Neuronal stem cell (in vitro differentiated cells): ENCODE results near the gene SLC36A4.

Source experiments
- DNase-seq: peaks from one replicate; pipeline ENCODE4 v3.0.0-alpha.2; 2013; ENCODE audit warnings: low spot score
- H2AFZ ChIP-seq: one replicate; pipeline ENCODE4 v1.6.1; 2013; ENCODE audit warnings: mild to moderate bottlenecking, low read length, inconsistent platforms
- H2AK5ac ChIP-seq: 2 replicates; pipeline ENCODE4 v1.6.1; 2013; ENCODE audit warnings: low read depth, mild to moderate bottlenecking, inconsistent platforms, low read length, moderate library complexity, mixed read lengths
- H2BK120ac ChIP-seq: 2 replicates; pipeline ENCODE4 v1.6.1; 2013; ENCODE audit warnings: low read depth, mild to moderate bottlenecking, inconsistent platforms, low read length, moderate library complexity, mixed read lengths
- H2BK12ac ChIP-seq: one replicate; pipeline ENCODE4 v1.6.1; 2013; ENCODE audit warnings: low read length, inconsistent platforms
- H2BK15ac ChIP-seq: 2 replicates; pipeline ENCODE4 v1.6.1; 2013; ENCODE audit warnings: mild to moderate bottlenecking, low read length, inconsistent platforms, mixed read lengths
- H2BK5ac ChIP-seq: one replicate; pipeline ENCODE4 v1.6.1; 2013; ENCODE audit warnings: inconsistent platforms, mild to moderate bottlenecking, low read length, moderate library complexity
- H3K14ac ChIP-seq: one replicate; pipeline ENCODE4 v1.6.1; 2013; ENCODE audit warnings: low read length, inconsistent platforms
- H3K18ac ChIP-seq: 2 replicates; pipeline ENCODE4 v1.6.1; 2013; ENCODE audit warnings: low read length, inconsistent platforms
- H3K23ac ChIP-seq: 2 replicates; pipeline ENCODE4 v1.6.1; 2013; ENCODE audit warnings: low read depth, mild to moderate bottlenecking, mixed read lengths, low read length, inconsistent platforms; ENCODE audit not compliant: poor library complexity
- H3K27ac ChIP-seq: replicated peaks from 3 replicates; pipeline ENCODE4 v1.5.1; 2013; ENCODE audit warnings: low read length, inconsistent platforms
- H3K27me3 ChIP-seq, 3 experiments: 2 replicates each; pipeline ENCODE4 v1.6.1; 2013; ENCODE audit warnings: low read length in 3 of 3, mild to moderate bottlenecking in 2 of 3, inconsistent platforms in 1 of 3, low read depth in 1 of 3, mixed read lengths in 1 of 3, moderate library complexity in 1 of 3; ENCODE audit not compliant: control insufficient read depth in 3 of 3, insufficient read depth in 3 of 3
- H3K36me3 ChIP-seq, 2 donors: replicated peaks in 1 of 2; 2 replicates each; pipeline ENCODE4 v1.6.1; 2013; ENCODE audit warnings: low read length in 2 of 2; ENCODE audit not compliant: control insufficient read depth in 2 of 2, insufficient read depth in 2 of 2
- H3K4ac ChIP-seq: 2 replicates; pipeline ENCODE4 v1.6.1; 2013; ENCODE audit warnings: inconsistent platforms, mild to moderate bottlenecking, low read length, moderate library complexity
- H3K4me1 ChIP-seq, 2 donors: 1 replicate in 1 of 2; 2 replicates in 1 of 2; pipeline ENCODE4 v1.6.1; 2013; ENCODE audit warnings: low read length in 2 of 2, low read depth in 1 of 2; ENCODE audit not compliant: control insufficient read depth in 2 of 2, insufficient read depth in 1 of 2
- H3K4me2 ChIP-seq: one replicate; pipeline ENCODE4 v1.6.1; 2013; ENCODE audit warnings: mild to moderate bottlenecking, low read length, inconsistent platforms; ENCODE audit not compliant: insufficient read depth, poor library complexity, severe bottlenecking
- H3K4me3 ChIP-seq, 2 donors: 2 replicates each; pipeline ENCODE4 v1.5.1; 2013; ENCODE audit warnings: low read length in 2 of 2, mild to moderate bottlenecking in 2 of 2, inconsistent platforms in 1 of 2, moderate library complexity in 1 of 2
- H3K79me1 ChIP-seq: one replicate; pipeline ENCODE4 v1.6.1; 2013; ENCODE audit warnings: low read depth, mild to moderate bottlenecking, inconsistent platforms, low read length, moderate library complexity
- H3K9ac ChIP-seq: one replicate; pipeline ENCODE4 v1.6.1; 2013; ENCODE audit warnings: mild to moderate bottlenecking, low read depth, low read length, inconsistent platforms; ENCODE audit not compliant: poor library complexity
- H3K9me3 ChIP-seq, 2 donors: replicated peaks in 1 of 2; 2 replicates each; pipeline versions ENCODE3 to v1.6.1; 2013; ENCODE audit warnings: low read length in 2 of 2, mild to moderate bottlenecking in 2 of 2, inconsistent platforms in 1 of 2, low read depth in 1 of 2, mixed read lengths in 1 of 2, moderate library complexity in 1 of 2; ENCODE audit not compliant: control insufficient read depth in 2 of 2, insufficient read depth in 1 of 2
- H4K8ac ChIP-seq: one replicate; pipeline ENCODE4 v1.6.1; 2013; ENCODE audit warnings: low read depth, mild to moderate bottlenecking, inconsistent platforms, low read length, moderate library complexity
- H4K91ac ChIP-seq: one replicate; pipeline ENCODE4 v1.6.1; 2013; ENCODE audit warnings: low read length, low read depth, mild to moderate bottlenecking, inconsistent platforms; ENCODE audit not compliant: poor library complexity
- WGBS, 2 donors: extraction: QIAGEN DNeasy Blood & Tissue Kit; methylation state at CpG; one replicate each; pipeline ENCODE4 v1.1.7; 2013; ENCODE audit warnings: missing lambda C conversion rate in 2 of 2, mixed read lengths in 1 of 2; ENCODE audit not compliant: insufficient read length in 2 of 2, insufficient replicate concordance in 1 of 2; ENCODE audit errors: extremely low coverage in 2 of 2; 5-methylcytosine and 5-hydroxymethylcytosine counted together

Gene SLC36A4

GRCh38 chr11:93216511-93217101 lies 18.8 kb upstream of the SLC36A4 start:
- WGBS, 2 donors, result no CpG with 5 or more reads among the region's 5 CpGs
- peaks cover 6 to 7% of the 10 kb centered on the region in 2 donors for H3K4me1 ChIP-seq
- no peak overlapping the region for H3K18ac ChIP-seq
- no peak overlapping the region for H2BK120ac ChIP-seq
- H3K9ac ChIP-seq, result no peak overlapping the region
- no peaks in the 10 kb centered on the region for H3K36me3 ChIP-seq
- H3K4ac ChIP-seq, result no peak overlapping the region
- H2AFZ ChIP-seq, result no peak overlapping the region
- H2BK15ac ChIP-seq, result no peak overlapping the region
- H2BK5ac ChIP-seq, result no peak overlapping the region
- H3K9me3 ChIP-seq, result no peaks in the 10 kb centered on the region
- H3K4me3 ChIP-seq, result no peak overlapping the region
- H3K4me2 ChIP-seq, result no peak overlapping the region
- no peak overlapping the region for H3K27ac ChIP-seq
- no peak for DNase-seq
- H3K14ac ChIP-seq, result no peak overlapping the region
- H4K8ac ChIP-seq, result no peak overlapping the region
- no peak overlapping the region for H3K23ac ChIP-seq
- no peaks in the 10 kb centered on the region for H3K27me3 ChIP-seq
- H4K91ac ChIP-seq, result no peak overlapping the region
- no peaks in the 10 kb centered on the region for H3K79me1 ChIP-seq
- no peak overlapping the region for H2AK5ac ChIP-seq
- H2BK12ac ChIP-seq, result no peak overlapping the region

GRCh38 chr11:93213622-93214021 lies 15.8 kb upstream of the SLC36A4 start:
- Histone ChIP-seq H3K23ac (no peak overlapping the region), H2AK5ac (no peak overlapping the region), H4K8ac (no peak overlapping the region)

DNA sequence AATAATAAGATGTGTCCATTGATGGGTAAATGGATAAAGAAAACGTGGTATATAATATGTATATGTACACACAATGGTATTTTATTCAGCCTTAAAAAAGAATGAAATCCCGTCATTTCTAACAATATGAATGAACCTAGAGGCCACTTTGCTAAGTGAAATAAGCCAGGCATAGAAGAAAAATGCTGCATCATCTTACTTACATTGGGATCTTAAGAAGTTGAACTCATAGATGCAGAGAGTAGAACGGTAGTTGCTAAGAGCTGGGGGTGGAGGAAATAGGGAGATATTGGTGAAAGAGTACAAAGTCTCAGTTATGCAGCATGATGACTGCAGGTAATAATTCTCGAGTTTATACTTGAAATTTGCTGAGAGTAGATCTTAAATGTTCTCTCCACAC lies 14.3 kb upstream of the SLC36A4 start:
- Histone ChIP-seq H2BK12ac (no peak overlapping the region), H2BK15ac (no peak overlapping the region), H3K4me1 (peaks cover 0 to under 1% of the 10 kb centered on the region in 2 donors), H3K9ac (no peak overlapping the region), H4K91ac (no peak overlapping the region), H3K9me3 (peaks cover 3 to 5% of the 10 kb centered on the region in 2 donors), H3K79me1 (no peaks in the 10 kb centered on the region), H3K27ac (no peak overlapping the region), H3K14ac (no peak overlapping the region), H2BK120ac (no peak overlapping the region), H2AK5ac (no peak overlapping the region), H3K36me3 (no peaks in the 10 kb centered on the region), H3K27me3 (no peaks in the 10 kb centered on the region), H3K4me3 (no peak overlapping the region), H4K8ac (no peak overlapping the region), H3K23ac (no peak overlapping the region), H3K4me2 (no peak overlapping the region), H3K4ac (no peak overlapping the region), H2BK5ac (no peak overlapping the region), H2AFZ (no peak overlapping the region), H3K18ac (no peak overlapping the region)
- no peak for DNase-seq
- WGBS, 2 donors, result no CpG with 5 or more reads among the region's 4 CpGs

More at GRCh38 chr11:93213622-93214021, 15.8 kb upstream of the SLC36A4 start:
- Histone ChIP-seq H3K79me1 (no peaks in the 10 kb centered on the region), H3K27ac (no peak overlapping the region), H3K4me3 (no peak overlapping the region), H4K91ac (no peak overlapping the region), H3K9me3 (peaks cover 0 to 5% of the 10 kb centered on the region in 2 donors), H3K4me1 (peaks cover 0 to 2% of the 10 kb centered on the region in 2 donors), H3K18ac (no peak overlapping the region), H3K14ac (no peak overlapping the region), H3K4me2 (no peak overlapping the region), H2BK120ac (no peak overlapping the region), H3K9ac (no peak overlapping the region), H2BK12ac (no peak overlapping the region), H2BK5ac (no peak overlapping the region), H2AFZ (no peak overlapping the region), H3K36me3 (no peaks in the 10 kb centered on the region), H2BK15ac (no peak overlapping the region), H3K27me3 (no peaks in the 10 kb centered on the region), H3K4ac (no peak overlapping the region)
- DNase-seq, result no peak

- no peak overlapping the region for H3K14ac ChIP-seq
- H3K9ac ChIP-seq, result no peak overlapping the region
- no peak overlapping the region for H4K8ac ChIP-seq
- H2BK12ac ChIP-seq, result no peak overlapping the region
- H3K4ac ChIP-seq, result no peak overlapping the region
- no peak overlapping the region for H3K18ac ChIP-seq
- no peak overlapping the region for H2BK5ac ChIP-seq
- no peaks in the 10 kb centered on the region for H3K36me3 ChIP-seq
- H3K27ac ChIP-seq, result no peak overlapping the region
- no peak overlapping the region for H2AK5ac ChIP-seq
- no peaks in the 10 kb centered on the region for H3K4me1 ChIP-seq
- no peak overlapping the region for H2AFZ ChIP-seq
- H3K23ac ChIP-seq, result no peak overlapping the region
- H3K9me3 ChIP-seq, result peaks cover 3 to 5% of the 10 kb centered on the region in 2 donors
- no CpG with 5 or more reads among the region's 2 CpGs for WGBS, 2 donors
- H4K91ac ChIP-seq, result no peak overlapping the region
- no peak overlapping the region for H3K4me2 ChIP-seq
- no peak overlapping the region for H2BK15ac ChIP-seq
- no peaks in the 10 kb centered on the region for H3K79me1 ChIP-seq
- no peak overlapping the region for H2BK120ac ChIP-seq
- no peak for DNase-seq
- H3K4me3 ChIP-seq, result no peak overlapping the region
- no peaks in the 10 kb centered on the region for H3K27me3 ChIP-seq
These were observed 11.7 kb upstream of the SLC36A4 start for GRCh38 chr11:93209466-93209865.
